NCI-H2196 (cell line): ENCODE measurements around the gene PPM1G.
A peak's percentile ranks its signal among the peaks of the same experiment; 100 is the strongest.

ENCODE experiments used
- DNase-seq: peaks from one replicate; lab custom pipeline; 2025; ENCODE audit not compliant: unreplicated experiment; lab: John Stamatoyannopoulos, UW

The PPM1G gene

DNA sequence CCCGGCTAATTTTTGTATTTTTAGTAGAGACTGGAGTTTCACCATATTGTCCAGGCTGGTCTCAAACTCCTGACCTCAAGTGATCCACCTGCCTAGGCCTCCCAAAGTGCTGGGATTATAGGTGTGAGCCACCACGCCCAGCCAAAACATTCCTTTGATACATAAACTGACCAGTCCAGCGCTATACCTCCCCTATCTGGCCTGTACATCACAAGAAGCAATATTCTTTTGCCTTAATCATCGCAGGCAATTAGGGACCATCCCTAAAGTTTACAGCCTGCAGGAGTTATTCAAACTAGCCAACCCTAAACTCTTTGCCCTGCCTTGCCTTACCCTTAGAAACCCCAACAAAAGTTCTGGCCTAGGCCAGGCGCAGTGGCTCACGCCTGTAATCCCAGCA, 6.8 kb upstream of the PPM1G start:
- DNase-seq, result no peak

DNA sequence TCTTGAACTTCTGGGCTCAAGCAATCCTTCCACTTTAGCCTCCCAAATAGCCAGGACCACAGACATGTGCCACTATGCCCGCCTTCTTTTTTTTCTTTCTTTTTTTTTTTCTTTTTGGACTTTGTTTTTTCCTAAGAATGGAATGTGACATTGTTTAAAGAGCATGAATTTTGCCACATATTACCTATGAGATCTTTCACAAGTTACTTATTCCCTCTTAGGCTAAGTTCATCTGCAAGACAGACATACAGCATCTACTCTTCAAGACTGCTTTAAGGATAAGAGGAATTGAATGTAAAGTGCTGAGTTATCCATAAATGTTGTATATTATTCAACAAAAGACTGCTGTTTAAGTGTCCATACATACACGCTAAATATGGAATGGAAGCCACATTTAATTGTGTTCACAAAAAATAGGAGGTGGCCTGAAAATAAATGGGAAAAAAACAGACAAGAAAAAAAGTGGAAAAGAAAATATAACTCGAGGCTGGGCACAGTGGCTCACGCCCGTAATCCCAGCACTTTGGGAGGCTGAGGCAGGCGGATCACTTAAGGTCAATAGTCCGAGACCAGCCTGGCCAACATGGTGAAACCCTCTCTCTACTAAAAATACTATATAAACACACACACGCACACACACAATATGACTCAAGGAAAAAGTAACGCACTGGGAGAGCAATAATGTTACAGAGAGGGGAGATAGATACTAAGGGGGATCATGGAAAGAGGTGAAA, 3.2 kb upstream of the PPM1G start:
- DNase-seq, result no peak

DNA sequence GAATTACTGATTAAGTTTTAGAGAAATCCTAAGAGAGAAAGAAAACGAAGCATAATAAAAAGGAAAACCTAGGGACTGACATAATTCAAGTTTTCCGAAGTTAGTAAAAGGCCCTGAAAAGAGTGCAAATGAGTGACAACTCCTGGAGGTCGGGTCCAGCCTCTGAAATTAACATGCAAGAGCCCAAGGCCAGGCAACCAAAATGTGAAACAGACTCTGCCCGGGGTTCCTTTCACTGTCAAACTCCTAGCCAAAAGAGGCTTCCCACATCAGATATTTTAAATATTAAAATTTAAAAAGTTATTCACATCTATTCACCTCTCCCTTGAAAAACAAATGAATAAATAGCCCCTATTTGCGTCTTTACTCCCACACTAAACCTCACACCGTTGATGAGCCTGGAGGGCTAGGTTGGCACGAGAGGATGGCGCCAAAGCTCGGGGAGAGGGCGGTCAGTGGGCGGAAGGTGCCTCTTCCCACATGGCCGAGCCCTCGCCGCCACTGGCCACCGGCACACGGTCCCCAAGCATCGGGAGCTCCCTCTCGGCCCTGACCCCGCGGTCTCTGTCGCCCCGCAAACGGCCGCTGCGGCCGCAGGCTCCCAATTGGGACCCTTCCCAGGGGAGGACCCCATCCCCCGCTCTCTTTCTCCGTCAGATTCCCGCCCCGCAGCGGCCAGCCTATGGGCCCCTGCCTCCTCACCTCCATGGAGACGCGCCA, 630 bp downstream of the PPM1G start:
- DNase-seq, result no peak

DNA sequence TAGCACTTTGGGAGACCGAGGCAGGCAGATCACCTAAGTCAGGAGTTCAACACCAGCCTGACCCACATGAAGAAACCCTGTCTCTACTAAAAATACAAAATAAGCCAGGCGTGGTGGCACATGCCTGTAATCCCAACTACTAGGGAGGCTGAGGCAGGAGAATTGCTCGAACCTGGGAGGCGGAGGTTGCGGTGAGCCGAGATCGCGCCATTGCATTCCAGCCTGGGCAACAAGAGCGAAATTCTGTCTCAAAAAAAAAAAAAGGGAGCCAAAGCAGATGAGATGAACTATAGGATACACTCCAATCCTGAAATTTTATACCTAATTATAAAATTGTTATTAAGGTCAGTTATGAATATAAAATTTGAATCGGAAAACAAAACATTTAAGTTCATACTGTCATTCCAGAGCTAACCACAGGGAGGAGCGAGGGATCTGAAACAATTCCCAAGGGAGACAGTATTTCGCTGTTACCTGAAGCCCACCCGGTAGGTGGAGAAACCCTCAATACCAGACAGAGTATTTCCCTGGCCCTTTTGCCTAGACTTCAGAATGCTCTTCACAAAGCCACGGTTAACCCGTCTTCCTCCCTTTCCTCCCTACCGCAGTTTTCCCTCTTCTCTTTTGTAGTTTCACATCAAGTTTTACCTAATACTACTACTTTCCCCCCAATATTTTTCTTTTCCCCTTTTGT, 1.4 kb downstream of the PPM1G start:
- DNase-seq, result peak; percentile 32

DNA sequence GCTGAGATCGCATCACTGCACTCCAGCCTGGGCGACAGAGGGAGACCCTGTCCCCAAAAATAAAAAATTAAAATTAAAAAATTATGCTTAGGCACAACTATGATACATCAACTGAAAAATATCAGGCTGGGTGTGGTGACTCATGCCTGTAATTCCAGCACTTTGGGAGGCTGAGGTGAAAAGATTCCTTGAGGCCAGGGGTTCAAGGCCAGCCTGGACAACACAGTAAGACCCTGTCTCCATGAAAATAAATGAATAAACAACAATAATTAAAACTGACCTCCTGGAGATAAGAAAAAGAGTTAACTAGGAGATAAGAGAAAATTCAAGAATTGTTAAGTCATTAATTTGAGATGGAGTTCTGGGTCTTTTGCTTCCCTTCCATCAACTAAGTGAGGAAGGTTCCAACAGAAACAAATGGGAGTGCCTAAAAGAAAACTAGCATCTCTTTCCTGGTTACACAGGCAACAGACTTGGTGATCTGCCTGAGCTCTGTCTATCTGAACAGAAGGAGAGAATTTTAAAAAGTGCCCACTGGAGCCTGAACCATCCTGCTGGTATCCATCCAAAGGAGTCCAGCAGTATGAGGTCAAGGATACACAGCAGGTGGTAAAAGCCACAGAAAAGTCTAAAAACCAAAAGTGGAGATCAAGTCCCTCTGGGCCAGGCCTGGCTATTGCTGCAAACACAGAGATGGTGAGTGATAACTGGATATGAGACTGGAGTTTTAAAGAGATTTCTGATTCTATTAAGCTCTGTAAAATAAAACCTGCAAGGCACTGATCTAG, 8.8 kb downstream of the PPM1G start:
- no peak for DNase-seq

DNA sequence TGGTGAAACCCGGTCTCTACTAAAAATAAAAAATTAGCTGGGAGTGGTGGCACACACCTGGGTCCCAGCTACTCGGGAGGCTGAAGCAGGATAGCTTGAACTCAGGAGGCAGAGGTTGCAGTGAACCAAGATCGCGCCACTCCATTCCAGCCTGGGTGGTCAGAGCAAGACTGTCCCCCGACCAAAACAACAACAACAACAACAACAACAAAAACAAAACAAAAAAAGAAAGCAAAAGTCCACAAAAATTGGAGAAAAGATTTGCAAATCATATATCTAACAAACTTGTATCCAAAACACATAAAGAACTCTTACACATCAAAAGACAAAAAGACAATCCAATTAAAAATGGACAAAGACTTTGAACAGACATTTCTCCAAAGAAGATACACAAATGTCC, 10.4 kb downstream of the PPM1G start:
- DNase-seq, result no peak

DNA sequence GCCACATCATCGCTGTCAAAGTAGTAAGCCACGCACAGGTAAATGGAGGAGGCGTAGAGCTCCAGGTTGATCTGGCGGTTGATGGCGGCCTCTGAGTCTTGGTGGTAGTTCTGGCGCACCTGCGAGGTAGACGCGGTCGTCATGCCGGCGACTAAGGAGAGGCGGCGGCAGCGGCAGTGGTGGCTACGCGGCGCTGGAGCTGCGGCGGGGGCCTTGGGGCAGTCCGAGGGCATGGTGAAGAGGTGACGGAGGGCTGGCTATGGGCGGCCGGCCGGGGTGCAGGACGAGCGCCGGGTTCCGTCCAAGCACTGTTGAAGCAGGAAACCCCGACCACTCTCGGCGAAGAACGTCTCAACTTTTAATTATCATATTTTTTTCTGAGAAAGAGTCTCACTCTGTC, 16.2 kb downstream of the PPM1G start:
- DNase-seq, result no peak

DNA sequence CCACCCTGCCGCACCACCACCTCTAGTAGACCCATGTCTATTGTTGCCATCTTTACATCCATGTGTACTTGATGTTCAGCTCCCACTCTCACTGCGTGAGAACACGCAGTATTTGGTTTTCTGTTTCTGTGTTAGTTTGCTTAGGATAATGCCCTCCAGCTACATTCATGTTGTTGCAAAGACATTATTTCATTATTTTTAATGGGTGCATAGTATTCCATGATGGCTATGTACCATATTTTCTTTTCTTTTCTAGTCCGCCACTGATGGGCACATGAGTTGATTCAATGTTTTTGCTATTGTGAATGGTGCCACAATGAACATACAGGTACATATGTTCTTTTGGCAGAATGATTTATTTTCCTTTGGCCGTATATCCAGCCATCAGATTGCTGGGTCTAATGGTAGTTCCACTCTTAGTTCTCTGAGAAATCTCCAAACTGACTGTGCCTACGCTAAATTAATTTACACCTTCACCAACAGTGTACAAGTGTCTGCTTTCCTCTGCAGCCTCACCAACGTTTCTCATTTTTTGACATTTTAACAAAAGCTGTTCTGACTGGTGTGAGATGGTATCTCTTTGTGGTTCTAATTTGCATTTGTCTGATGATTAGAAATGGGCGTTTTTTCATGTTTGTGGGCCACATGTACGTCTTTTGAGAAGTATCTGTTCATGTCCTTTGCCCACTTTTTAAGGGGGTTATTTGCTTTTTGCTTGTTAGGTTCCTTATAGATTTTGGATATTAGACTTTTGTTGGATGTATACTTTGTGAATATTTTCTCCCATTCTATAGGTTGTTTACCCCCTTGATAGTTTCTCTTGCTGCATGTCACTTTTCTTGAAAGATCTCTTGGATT, 18.3 kb downstream of the PPM1G start:
- no peak for DNase-seq

DNA sequence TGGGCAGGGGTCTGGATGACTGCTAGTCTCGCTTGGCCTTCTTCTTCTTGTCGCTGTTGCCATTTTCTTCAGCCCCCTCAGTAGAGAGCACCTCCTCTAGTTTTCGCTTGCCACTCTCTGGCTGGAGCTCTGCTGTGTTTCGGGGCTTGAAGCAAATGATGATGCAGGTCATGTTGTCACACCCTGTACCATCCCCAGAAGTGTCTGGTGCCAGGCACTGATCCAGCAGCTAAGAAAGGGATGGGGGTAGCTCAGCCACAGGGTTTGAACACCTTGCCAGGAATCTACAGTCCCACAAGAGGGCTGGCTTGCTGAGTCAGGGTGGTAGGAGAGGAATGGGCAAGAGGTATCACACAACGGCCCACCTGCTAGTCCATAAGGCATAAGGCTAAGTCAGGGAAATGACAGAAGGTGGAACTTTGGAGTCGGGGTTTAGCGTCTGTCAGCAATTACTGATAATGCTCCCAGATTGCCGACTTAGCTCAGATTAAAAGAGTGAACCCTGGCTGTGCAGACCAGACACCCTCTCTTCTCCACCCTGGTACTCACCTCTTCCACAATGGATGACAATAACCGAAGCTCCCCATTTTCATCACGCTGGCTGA, 27.7 kb downstream of the PPM1G start:
- DNase-seq, result no peak

DNA sequence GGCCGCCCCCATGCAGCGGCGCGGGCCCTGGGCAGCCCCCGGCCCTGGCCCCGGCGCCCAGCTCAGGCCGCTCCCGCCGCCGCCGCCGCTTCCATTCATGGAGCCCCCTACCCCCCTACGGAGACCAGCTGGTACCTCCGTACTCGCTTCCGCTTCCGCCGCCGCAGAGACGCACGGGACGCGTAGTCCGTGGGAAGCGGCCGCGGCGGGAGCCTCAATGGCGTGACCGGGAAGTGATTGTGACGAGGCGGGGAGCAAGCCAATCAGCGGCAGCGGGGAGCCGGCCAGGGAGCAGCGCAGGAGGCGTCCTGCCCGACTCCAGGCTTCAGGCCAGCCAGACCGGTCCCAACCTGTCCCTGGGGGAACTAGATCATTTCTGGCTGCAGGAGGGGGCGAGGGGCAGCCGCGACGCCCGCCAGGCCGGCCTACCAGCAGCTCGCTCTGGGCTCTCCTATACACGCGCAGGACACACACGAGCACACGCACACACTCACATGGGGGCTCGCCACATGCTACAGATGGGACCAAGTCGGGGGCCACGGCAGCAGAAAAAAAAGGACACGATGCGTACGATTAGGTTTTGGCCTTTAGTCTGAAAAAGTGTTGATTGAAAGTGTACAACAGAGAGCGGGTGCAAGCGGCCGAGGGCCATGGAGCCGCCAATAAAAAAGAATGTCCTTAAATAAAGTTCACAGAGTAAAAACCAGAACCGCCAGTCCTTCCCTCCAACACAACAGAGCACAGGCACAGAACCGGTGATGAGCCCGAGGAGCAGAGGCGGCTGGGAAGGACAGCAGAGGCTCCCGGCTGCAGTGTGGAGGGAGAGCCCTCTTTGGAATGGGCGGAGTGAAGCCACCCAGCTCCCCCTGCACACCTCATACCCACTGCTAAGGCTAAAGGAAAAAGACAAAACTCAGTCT, 28.5 kb downstream of the PPM1G start, which contains the start of gene ZNF513:
Gene ZNF513 (minus strand): TSS at position 109 of the 920 bp plus-strand sequence. CDS start 208 bp downstream, outside the sequence.
- peak; percentile 98 for DNase-seq

DNA sequence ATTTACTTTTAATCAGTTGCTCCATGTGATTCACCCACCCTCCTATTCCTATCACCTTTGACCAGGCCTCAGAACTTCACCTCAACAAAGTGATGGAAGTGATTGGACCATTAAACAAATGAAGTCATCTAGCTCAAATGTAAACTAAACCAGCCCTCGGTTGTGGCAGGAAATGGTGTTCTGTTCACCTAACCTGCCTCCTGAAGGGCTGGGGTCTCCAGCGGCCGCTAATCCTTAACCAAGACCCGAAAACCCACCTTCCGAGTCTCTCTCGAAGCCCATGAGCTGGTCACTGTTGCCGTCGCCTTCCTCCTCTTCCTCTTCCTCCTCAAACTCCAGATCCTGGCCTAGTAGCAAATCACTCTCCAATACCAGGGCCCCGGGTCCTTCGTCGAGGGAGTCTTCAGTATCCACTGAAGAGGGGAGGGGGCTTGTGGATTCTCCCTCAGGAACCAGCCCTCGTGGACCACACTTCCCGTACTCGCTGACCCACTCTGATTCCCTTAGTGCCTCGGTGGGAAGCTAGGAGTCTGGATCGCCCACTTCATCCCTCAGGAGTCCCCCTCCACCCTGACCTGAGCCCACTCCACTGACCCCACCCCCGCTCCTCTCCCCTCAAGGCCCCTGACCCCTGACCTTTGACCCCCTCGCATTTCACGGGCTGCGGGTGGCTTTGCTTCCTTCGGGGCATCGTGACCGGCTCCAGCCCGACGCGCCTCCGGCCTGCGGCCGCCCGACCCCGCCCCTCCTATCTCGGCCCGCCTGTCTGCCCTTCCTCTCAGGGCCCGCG, 29.4 kb downstream of the PPM1G start:
- DNase-seq, result peak; percentile 69

DNA sequence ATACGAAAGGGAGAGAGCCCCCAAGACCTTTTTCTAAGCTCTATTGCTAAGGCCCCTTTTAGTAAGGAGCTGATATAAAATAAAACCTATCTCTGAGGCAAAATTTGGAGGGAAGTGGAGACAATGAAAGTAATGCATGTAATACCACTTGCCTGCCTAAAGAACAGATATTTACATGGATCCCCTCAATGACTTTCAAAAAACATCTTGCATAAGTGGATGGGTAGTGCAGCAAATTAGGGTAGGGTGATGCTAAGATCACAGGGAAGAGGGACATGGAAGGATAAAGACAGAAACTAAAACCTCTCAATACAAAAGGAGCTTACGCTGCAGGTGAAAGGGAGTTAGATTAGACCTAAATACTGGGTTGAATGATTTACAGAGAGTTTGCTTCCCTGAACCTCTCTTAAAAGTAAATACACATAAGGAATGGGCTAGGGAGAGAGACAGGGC, 30.0 kb downstream of the PPM1G start:
- no peak for DNase-seq

DNA sequence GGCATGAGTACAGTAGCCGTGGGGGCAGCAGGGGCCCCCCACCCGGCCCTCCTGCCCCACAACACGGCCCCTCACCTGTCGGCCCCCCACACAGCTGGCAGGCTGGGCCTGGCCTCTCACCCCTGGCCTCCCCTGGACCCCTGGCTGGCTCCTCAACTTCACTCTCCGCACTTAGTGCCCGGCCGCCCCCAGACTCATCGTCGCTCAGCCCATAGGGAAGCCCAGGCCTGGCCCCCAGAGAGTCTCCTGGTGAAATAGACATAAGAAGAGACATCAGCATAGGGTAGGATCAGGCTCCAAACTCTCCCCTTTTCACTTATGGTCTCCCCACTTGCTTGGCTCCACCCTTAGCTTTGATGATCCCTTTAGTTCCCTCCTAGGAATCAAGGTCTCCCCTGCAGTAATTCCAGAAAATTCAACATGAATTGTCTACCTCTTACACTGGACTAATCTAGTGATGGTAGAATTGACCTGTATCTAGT, 30.5 kb downstream of the PPM1G start:
- DNase-seq, result no peak

DNA sequence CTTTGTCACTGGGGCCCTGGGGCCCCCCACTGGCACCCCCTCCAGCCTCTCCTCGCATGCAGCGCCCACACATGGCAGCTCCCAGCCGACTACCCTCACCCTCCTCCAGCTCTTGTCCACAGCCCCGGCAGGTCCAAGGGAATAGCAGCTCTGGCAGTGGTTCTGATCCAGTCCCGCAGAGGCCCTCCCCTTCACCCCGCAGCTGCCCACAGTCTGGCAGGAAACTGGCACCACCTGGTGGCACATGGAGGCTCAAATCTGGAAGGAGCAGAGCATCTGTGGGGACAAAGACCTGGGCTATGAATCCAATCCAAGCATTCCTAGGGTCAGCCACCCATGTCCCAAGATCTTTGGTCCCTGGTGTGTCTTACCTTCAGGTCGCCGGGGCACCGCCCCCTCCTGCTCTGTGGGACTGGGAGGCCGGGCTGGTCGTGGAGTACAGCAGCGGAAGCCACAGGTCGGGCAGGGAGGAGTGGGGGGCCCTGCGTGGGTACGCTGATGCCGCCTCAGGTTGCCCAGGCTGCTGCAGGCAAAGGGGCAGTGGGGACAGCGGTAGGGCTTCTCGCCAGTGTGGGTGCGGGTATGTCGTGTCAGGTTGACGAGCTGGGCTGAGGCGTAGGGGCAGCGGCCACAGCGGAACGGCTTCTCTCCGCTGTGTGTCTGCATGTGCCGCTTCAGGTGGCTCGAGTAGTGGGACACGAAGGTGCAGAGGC, 31.1 kb downstream of the PPM1G start:
- peak; percentile 54 for DNase-seq

DNA sequence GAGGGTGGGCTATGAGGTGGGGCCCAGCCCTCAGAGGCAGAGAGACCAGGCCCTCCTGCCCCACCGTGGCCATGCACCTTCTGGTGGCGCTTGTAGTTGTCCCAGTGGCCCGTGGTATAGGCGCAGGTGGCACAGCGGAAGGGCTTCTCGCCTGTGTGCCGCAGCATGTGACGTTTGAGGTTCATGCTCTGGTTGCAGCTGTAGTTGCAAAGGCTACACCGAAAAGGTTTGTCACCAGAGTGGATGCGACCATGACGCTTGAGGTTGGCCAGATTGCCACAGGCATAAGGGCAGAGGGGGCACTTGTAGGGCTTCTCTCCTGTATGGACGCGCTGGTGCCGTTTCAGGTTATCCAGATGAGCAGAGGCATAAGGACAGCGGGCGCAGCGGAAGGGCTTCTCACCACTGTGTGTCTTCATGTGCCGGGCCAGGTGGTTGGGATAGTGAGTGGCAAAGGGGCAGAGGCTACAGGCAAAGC, 31.7 kb downstream of the PPM1G start:
- DNase-seq, result no peak

DNA sequence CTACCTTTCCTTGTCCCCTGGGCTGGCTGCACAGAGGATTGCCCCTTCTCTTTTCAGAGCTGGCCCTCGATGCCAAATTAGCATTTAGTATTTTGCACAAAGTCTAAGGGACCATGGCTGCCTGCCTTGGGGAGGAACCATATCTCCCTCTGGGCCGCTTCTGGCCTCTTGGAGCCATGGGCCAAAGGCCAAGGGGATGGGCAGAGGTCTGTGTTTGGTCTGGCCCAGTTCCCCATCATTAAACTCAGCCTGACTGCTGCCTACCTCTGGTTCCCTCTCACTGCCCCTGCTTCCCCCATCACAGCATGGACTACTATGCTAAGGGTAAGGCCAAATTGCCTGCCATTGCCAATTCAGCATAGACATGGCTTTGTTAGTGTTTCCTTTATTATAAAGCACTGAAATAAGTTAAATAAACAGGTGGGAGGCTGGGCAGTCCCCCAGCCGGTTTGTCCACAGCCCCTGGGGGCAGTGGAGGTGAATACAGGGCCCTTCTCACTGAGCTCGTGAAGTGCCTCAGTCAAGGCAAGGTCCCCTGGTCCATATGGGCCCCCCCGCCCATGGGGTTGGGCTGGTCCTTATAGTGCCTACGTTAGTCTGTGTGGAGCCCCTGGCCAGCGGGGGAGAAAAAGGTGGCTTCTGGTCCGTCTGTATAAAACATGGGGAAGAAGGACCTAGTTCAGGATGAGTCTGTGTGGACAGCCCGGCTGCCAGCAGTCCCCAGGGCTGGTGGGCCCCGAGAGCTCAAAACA, 32.3 kb downstream of the PPM1G start:
- no peak for DNase-seq
